Tibial nerve (tissue), 4 donors: ENCODE measurements around the gene SCP2.

Experiments used
- CTCF ChIP-seq, 5 experiments: fragments of 200-600 bp in 3 of 5; fragments of 450-650 bp in 2 of 5; sonication (generic) in 3 of 5; IDR thresholded peaks; one replicate each; pipeline ENCODE4 v1.5.1; 2016 to 2019; ENCODE audit warnings: antibody characterized with exemption in 5 of 5, mild to moderate bottlenecking in 3 of 5, moderate library complexity in 2 of 5
- EP300 ChIP-seq, 2 donors: sonication (generic); formaldehyde crosslinking; IDR thresholded peaks; one replicate each; pipeline ENCODE4 v1.6.1; 2017; ENCODE audit warnings: antibody characterized with exemption in 2 of 2, mild to moderate bottlenecking in 1 of 2

DNA sequence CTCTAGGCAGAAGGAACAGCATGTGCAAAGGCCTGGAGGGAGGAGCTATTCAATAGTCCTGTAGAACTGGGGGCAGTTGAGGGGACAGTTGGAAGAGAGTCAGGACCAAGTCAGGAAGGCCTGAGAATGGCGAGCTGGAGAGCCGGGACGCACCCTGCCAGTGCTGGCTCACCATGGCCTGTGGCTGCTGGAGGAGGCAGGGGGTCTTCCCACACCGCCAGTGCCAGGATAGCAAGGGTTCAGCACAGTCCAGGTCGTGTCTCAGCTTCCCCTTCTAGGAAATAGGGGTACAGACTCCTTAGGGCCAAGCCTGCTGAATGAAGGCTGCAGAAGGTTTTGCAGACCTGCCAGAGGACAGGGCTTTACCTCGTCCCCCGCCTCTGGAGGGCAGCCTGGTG is 142.2 kb downstream of the SCP2 start:
- TF ChIP-seq EP300 (IDR thresholded peaks at IDR 0.05) = no peak
- TF ChIP-seq CTCF (IDR thresholded peaks at IDR 0.05) = no peak
